Left lung (tissue), 10 donors: ENCODE data around the gene FGFR3. TPM values are rescaled to one million over a fixed set of nuclear protein-coding genes. Genes with fewer than 3 reads are reported as not detected.

Experiments used
- ATAC-seq: fragments of 200-7000 bp; cut with Tn5 transposase; one replicate; pipeline ENCODE4 v1.9.1; 2020; ENCODE audit warnings: moderate library complexity
- DNase-seq, 4 donors: peaks; one replicate each; pipeline ENCODE4 v3.0.0-alpha.2; 2013 to 2020
- H3K27ac ChIP-seq, 2 donors: fragments of 200-600 bp; sonication (generic) in 1 of 2; one replicate each; pipeline versions ENCODE4 v1.5.0 to v1.8.0; 2020 to 2021
- H3K27me3 ChIP-seq, 2 donors: fragments of 200-600 bp; sonication (generic) in 1 of 2; one replicate each; pipeline versions ENCODE4 v1.5.0 to v1.8.0; 2020 to 2021
- H3K36me3 ChIP-seq, 2 donors: fragments of 200-600 bp; sonication (generic) in 1 of 2; one replicate each; pipeline versions ENCODE4 v1.5.0 to v1.8.0; 2020 to 2021
- H3K4me1 ChIP-seq, 2 donors: fragments of 200-600 bp; one replicate each; pipeline ENCODE4 v1.8.0; 2021
- H3K4me3 ChIP-seq, 2 donors: fragments of 200-600 bp; sonication (generic) in 1 of 2; one replicate each; pipeline versions ENCODE4 v1.5.0 to v1.8.0; 2020 to 2021; ENCODE audit warnings: mild to moderate bottlenecking in 1 of 2
- H3K9me3 ChIP-seq, 2 donors: fragments of 200-600 bp; sonication (generic) in 1 of 2; one replicate each; pipeline versions ENCODE4 v1.5.0 to v1.8.0; 2020 to 2021
- CTCF ChIP-seq, 2 donors: fragments of 200-600 bp; sonication (generic) in 1 of 2; IDR thresholded peaks; one replicate each; pipeline versions ENCODE4 v1.5.0 to v1.8.0; 2021; ENCODE audit warnings: antibody characterized with exemption in 2 of 2
- intact Hi-C, 2 donors: fragments of 100-400 bp; cut with DNase I; formaldehyde crosslinking; loops; one replicate each; pipeline versions ENCODE4 v1.11.2 to v1.14.2; 2022
- polyA plus RNA-seq, 6 donors: library from polyadenylated mRNA; unstranded; fragments of 120-200 nt; gene quantifications; one replicate each; pipeline ENCODE4 v1.2.1, GENCODE V29; 2013; ENCODE audit not compliant: insufficient read length in 6 of 6
- total RNA-seq, 2 donors: library from RNA; stranded (reverse); fragmentation: NEBNext Ultra II Directional; extraction: Animal tissue kit (Norgen Biotek cat#: 25700); gene quantifications; one replicate each; pipeline ENCODE4 v1.2.1, GENCODE V29; 2021
- donor health status: DM: no; HTN: yes; CAD: no.
- donor health status: DM: no; HTN: no; CAD: no.

FGFR3 gene
- total and polyA plus RNA-seq, 8 donors = 10.8 to 134 (median 90.4) TPM

GRCh38 chr4:1778642-1779392 lies 14.3 kb upstream of the FGFR3 start:
- no peaks in the 10 kb centered on the region for H3K9me3 ChIP-seq
- H3K4me1 ChIP-seq = no peaks in the 10 kb centered on the region
- DNase-seq (no peak), ATAC-seq (no peak)
- H3K27ac ChIP-seq = no peak overlapping the region
- H3K27me3 ChIP-seq = no peaks in the 10 kb centered on the region
- H3K36me3 ChIP-seq = no peaks in the 10 kb centered on the region
- no peak for TF ChIP-seq CTCF (IDR thresholded peaks at IDR 0.05)
- no peak overlapping the region for H3K4me3 ChIP-seq
- intact Hi-C loops = no loop called here

- TF ChIP-seq CTCF (IDR thresholded peaks at IDR 0.05) = no peak
- no peaks in the 10 kb centered on the region for H3K36me3 ChIP-seq
- no peak for DNase-seq
- H3K4me3 ChIP-seq = no peak overlapping the region
- ATAC-seq = no peak
- H3K4me1 ChIP-seq = no peaks in the 10 kb centered on the region
- no peaks in the 10 kb centered on the region for H3K9me3 ChIP-seq
- H3K27me3 ChIP-seq = no peaks in the 10 kb centered on the region
- H3K27ac ChIP-seq = no peak overlapping the region
- intact Hi-C loops = no loop called here
Measured at GRCh38 chr4:1779588-1780382, 13.3 kb upstream of the FGFR3 start.

GRCh38 chr4:1780435-1780834 lies 12.7 kb upstream of the FGFR3 start:
- intact Hi-C loops = no loop called here
- no peak for TF ChIP-seq CTCF (IDR thresholded peaks at IDR 0.05)
- Histone ChIP-seq H3K27ac (no peak overlapping the region), H3K36me3 (no peaks in the 10 kb centered on the region), H3K27me3 (no peaks in the 10 kb centered on the region), H3K9me3 (no peaks in the 10 kb centered on the region), H3K4me1 (no peaks in the 10 kb centered on the region), H3K4me3 (no peak overlapping the region)
- no peak for DNase-seq
- no peak for ATAC-seq

- ATAC-seq (no peak), DNase-seq (no peak)
- H3K4me3 ChIP-seq = no peak overlapping the region
- TF ChIP-seq CTCF (IDR thresholded peaks at IDR 0.05) = no peak
- no peak overlapping the region for H3K27ac ChIP-seq
- H3K4me1 ChIP-seq = no peaks in the 10 kb centered on the region
- no peaks in the 10 kb centered on the region for H3K9me3 ChIP-seq
- intact Hi-C loops = no loop called here
- no peaks in the 10 kb centered on the region for H3K27me3 ChIP-seq
- H3K36me3 ChIP-seq = no peaks in the 10 kb centered on the region
Measured at GRCh38 chr4:1783015-1783414, 10.1 kb upstream of the FGFR3 start.

GRCh38 chr4:1783970-1784369 lies 9.1 kb upstream of the FGFR3 start:
- no peak for TF ChIP-seq CTCF (IDR thresholded peaks at IDR 0.05)
- no peak for ATAC-seq

More at GRCh38 chr4:1783970-1784369, 9.1 kb upstream of the FGFR3 start:
- H3K36me3 ChIP-seq = no peaks in the 10 kb centered on the region
- H3K4me3 ChIP-seq = no peak overlapping the region
- no peaks in the 10 kb centered on the region for H3K9me3 ChIP-seq
- intact Hi-C loops = no loop called here
- H3K4me1 ChIP-seq = no peaks in the 10 kb centered on the region
- H3K27ac ChIP-seq = no peak overlapping the region
- no peak for DNase-seq
- no peaks in the 10 kb centered on the region for H3K27me3 ChIP-seq
